ENCODE measurements around the gene PKD2L1. TPM values are rescaled to one million over a fixed set of nuclear protein-coding genes. Genes with fewer than 3 reads are reported as not detected.
"Not testable (repeated sequence)": the region's sequence is repeated elsewhere in the genome, so short reads cannot be mapped to it uniquely, and the experiment has no call there.

PKD2L1 gene
- total and polyA plus RNA-seq, 7 donors, result not detected

DNA sequence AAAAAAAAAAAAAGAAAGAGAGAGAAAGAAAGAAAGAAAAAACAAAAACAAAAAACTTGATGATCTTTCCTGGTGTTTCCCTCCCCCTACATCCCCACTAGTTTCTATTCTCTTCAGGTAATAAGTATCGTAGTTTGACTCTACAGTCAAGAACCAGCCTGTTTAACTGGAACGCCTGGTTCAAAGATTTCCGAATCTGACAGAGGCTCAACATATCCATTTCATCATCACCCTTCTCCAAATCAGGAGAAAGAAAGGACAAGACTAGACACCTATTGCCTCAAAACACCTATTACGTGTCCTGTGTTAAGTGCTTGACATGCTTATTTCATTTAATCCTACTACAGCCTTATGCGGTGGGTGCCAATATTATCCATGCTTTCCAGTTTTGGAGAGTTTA lies 23.2 kb downstream of the PKD2L1 start:
- no peak overlapping the region for H3K27ac ChIP-seq
- no peaks in the 10 kb centered on the region for H3K36me3 ChIP-seq (ENCODE audit: insufficient read depth in 1 of 2, low read depth in 1 of 2)
- intact Hi-C loops (cut with DNase I), result loop anchor here in 1 of 2 donors (10.0 kb wide), 1 partner anchor 208 kb away; the partner anchor contains the start of gene SEC31B
- H3K4me1 ChIP-seq, result no peaks in the 10 kb centered on the region
- peaks cover 0 to 37% (median 3%) of the 10 kb centered on the region in 3 donors for H3K27me3 ChIP-seq (ENCODE audit: insufficient read depth in 3 of 3, low read length in 2 of 3)
- TF ChIP-seq CTCF (IDR thresholded peaks at IDR 0.05), result no peak
- 86 to 89% (median 88%) methylated on average over 5 of the region's 5 CpGs for WGBS, 3 donors
- DNase-seq (no peak), ATAC-seq (no peak)
- H3K4me3 ChIP-seq, result no peak overlapping the region
- no peaks in the 10 kb centered on the region for H3K9me3 ChIP-seq

GRCh38 chr10:100304414-100304813 lies 25.6 kb downstream of the PKD2L1 start:
- H3K27ac ChIP-seq, result no peak overlapping the region
- DNase-seq (no peak), ATAC-seq (no peak)
- peaks cover 0 to 18% (median 5%) of the 10 kb centered on the region in 3 donors for H3K27me3 ChIP-seq (ENCODE audit: insufficient read depth in 3 of 3, low read length in 2 of 3)
- no peaks in the 10 kb centered on the region for H3K36me3 ChIP-seq (ENCODE audit: insufficient read depth in 1 of 2, low read depth in 1 of 2)
- no peaks in the 10 kb centered on the region for H3K4me1 ChIP-seq
- WGBS, 3 donors, result 88 to 89% (median 89%) methylated on average over 3 of the region's 3 CpGs
- intact Hi-C loops (cut with DNase I), result loop anchor here in 1 of 2 donors (10.0 kb wide), 1 partner anchor 210 kb away; the partner anchor contains the start of gene SEC31B
- H3K9me3 ChIP-seq, result no peaks in the 10 kb centered on the region
- H3K4me3 ChIP-seq, result no peak overlapping the region
- no peak for TF ChIP-seq CTCF (IDR thresholded peaks at IDR 0.05)

DNA sequence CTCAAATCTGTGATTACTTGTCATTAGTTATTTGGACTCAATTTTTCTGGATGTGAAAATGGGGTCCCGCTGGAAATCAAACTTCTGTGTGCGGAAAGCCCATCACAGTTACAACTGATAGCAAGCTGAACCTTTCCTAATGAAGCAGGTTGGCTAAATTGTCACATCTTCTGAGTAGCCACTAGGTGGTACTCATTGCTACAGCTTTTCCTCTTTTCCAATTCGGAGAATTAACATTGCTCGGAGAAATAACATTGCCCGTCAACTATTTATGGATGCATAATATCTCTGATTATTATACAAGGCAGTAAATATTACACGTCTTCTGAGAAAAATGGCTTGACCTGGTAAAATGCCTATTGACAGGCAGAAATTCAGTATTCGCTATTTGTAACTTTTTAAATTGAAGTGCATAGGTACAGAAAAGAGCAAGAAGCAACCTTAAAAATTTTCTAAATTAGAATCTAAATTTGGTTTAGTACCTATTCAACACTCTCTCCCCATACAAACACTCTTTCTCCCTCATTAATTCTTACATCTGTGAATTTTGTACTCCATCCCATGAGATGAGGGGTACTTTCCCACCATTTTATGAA lies 26.2 kb downstream of the PKD2L1 start:
- H3K27me3 ChIP-seq (ENCODE audit: insufficient read depth in 3 of 3, low read length in 2 of 3), result peaks cover 0 to 18% (median 5%) of the 10 kb centered on the region in 3 donors
- intact Hi-C loops (cut with DNase I), result loop anchor here in 1 of 2 donors (10.0 kb wide), 1 partner anchor 211 kb away; the partner anchor contains the start of gene SEC31B
- TF ChIP-seq CTCF (IDR thresholded peaks at IDR 0.05), result peak; percentile 56
- WGBS, 3 donors, result 26 to 31% (median 27%) methylated on average over 7 of the region's 7 CpGs
- no peak for DNase-seq
- peak in 2 of 4 donors; percentile 34 to 69 for ATAC-seq
- H3K4me3 ChIP-seq, result no peak overlapping the region
- no peak overlapping the region for H3K27ac ChIP-seq
- no peaks in the 10 kb centered on the region for H3K36me3 ChIP-seq (ENCODE audit: insufficient read depth in 1 of 2, low read depth in 1 of 2)
- H3K9me3 ChIP-seq, result no peaks in the 10 kb centered on the region
- H3K4me1 ChIP-seq, result no peaks in the 10 kb centered on the region

GRCh38 chr10:100301123-100301522 lies 28.9 kb downstream of the PKD2L1 start:
- H3K4me1 ChIP-seq; H3K27ac ChIP-seq; ATAC-seq; DNase-seq; H3K4me3 ChIP-seq; H3K36me3 ChIP-seq (ENCODE audit: insufficient read depth in 1 of 2, low read depth in 1 of 2); H3K9me3 ChIP-seq: not testable (repeated sequence)
- WGBS, 3 donors, result 62 to 64% (median 63%) methylated on average over 5 of the region's 5 CpGs
- intact Hi-C loops (cut with DNase I), result loop anchor here in 1 of 2 donors (10.0 kb wide), 1 partner anchor 214 kb away; the partner anchor contains the start of gene SEC31B
- H3K27me3 ChIP-seq (ENCODE audit: insufficient read depth in 3 of 3, low read length in 2 of 3), result peaks cover 0 to 24% (median 5%) of the 10 kb centered on the region in 3 donors

DNA sequence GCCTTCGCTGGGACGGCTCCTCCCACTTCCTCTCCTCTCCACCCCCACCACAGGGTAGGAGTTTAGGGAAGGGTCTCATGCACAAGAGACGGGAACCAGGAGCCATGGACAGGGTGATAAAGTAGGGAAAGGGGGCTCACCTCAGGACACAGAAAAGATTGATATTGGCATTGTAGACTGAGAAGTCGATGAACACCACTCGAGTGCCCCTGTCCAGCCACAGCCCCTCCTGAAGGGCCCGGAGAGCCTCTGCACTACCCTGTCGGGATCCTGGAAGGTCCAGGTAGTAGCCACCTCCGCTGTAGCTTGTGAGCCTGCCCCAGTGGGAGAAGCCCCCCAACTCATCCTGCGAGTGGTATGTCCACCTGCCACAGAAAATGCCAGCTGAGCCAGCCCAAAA lies 32.8 kb downstream of the PKD2L1 start:
- H3K4me3 ChIP-seq, result no peak overlapping the region
- no peak overlapping the region for H3K27ac ChIP-seq
- ATAC-seq (no peak), DNase-seq (no peak)
- H3K27me3 ChIP-seq (ENCODE audit: insufficient read depth in 3 of 3, low read length in 2 of 3), result peaks cover 0 to 25% (median 1%) of the 10 kb centered on the region in 3 donors
- intact Hi-C loops (cut with DNase I), result no loop called here
- WGBS, 3 donors, result 68 to 75% (median 71%) methylated on average over 8 to 9 of the region's 9 CpGs
- no peak for TF ChIP-seq CTCF (IDR thresholded peaks at IDR 0.05)
- H3K9me3 ChIP-seq, result no peaks in the 10 kb centered on the region
- no peaks in the 10 kb centered on the region for H3K4me1 ChIP-seq
- no peaks in the 10 kb centered on the region for H3K36me3 ChIP-seq (ENCODE audit: insufficient read depth in 1 of 2, low read depth in 1 of 2)

All from psoas muscle (tissue), 8 donors.